ENCODE data around the gene MIB2.
"Not testable (repeated sequence)": the region's sequence is repeated elsewhere in the genome, so short reads cannot be mapped to it uniquely, and the experiment has no call there.

Gene MIB2

DNA sequence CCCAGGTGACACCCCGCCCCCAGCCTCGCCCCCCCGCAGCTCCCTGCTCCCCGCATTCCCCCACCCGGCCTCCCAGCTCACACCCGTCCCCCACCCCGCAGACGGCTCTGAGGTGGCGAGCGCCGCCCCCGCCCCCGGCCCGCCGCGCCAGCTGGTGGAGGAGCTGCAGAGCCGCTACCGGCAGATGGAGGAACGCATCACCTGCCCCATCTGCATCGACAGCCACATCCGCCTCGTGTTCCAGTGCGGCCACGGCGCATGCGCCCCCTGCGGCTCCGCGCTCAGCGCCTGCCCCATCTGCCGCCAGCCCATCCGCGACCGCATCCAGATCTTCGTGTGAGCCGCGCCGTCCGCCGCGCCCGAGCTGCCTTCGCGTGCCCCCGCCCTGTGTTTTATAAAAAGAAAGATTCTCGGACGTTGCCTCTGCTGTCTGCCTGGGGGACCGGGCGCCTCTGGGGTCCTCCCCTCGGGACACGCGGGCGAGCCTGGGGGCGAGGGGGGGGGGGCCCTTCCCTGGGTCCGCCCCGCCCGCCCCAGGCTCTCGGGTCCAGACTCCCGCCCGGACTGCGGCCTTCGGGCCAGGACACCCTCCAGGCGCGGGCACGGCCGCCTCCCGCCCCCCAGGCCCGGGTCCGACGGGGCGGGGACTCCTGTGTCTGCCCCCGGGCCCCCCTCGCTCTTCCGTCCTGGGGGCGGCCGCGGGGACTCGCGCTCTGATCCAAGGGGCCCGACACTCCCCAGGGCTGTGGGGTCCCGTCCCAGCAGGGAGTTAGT lies 15.1 kb downstream of the MIB2 start:
- no peak overlapping the region for H3K4me3 ChIP-seq (ENCODE audit: low read depth, low read length)
- TF ChIP-seq, protein P1, sequence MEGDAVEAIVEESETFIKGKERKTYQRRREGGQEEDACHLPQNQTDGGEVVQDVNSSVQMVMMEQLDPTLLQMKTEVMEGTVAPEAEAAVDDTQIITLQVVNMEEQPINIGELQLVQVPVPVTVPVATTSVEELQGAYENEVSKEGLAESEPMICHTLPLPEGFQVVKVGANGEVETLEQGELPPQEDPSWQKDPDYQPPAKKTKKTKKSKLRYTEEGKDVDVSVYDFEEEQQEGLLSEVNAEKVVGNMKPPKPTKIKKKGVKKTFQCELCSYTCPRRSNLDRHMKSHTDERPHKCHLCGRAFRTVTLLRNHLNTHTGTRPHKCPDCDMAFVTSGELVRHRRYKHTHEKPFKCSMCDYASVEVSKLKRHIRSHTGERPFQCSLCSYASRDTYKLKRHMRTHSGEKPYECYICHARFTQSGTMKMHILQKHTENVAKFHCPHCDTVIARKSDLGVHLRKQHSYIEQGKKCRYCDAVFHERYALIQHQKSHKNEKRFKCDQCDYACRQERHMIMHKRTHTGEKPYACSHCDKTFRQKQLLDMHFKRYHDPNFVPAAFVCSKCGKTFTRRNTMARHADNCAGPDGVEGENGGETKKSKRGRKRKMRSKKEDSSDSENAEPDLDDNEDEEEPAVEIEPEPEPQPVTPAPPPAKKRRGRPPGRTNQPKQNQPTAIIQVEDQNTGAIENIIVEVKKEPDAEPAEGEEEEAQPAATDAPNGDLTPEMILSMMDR (IDR thresholded peaks at IDR 0.05; ENCODE audit: low read depth, low read length, missing control alignments): no peak
- peak; percentile 16 for DNase-seq (ENCODE audit: low read depth)
- in situ Hi-C loops (cut with HindIII; ENCODE audit: low sequenced_read_pairs): no loop called here

DNA sequence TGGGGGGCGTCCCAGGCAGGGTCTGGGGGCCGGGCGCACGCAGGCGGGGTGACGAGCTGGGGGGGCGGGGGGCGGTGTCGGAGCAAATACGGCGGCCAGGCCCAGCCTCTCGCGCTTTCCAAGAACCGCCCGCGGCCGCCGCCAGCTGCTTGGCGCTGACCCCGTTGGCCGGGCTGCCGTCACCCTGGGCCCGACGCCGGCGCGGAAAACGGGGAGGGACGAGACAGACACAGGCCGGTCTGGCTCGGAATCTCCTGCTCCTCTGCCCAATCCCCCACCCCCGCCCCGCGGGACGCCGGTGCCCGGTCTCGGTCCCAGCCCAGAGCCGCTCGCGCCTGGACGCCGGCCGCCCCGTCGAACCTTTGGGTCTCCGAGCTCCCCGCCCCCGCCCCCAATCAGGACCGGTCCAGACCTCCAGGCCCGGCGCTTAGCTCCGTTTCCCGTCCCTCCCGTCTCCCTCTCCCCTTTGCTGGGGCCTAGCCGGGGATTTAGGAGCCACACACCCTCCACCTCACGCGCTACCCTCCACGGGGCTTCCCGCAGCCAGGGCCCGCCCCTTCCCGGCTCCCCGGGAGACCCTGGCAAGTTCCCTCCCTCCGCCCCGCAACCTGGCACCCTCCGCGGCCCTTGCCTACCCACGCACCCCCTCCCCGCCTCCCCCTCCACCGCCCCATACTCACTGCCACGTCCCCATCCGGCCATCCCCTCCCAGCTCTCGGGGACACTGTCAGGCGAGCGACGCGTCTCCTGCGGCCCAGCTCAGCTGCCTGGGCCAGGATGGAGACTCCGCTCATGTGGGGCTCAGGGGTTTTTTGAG lies 15.9 kb downstream of the MIB2 start:
- H3K4me3 ChIP-seq (ENCODE audit: low read depth, low read length): no peak overlapping the region
- in situ Hi-C loops (cut with HindIII; ENCODE audit: low sequenced_read_pairs): no loop called here
- TF ChIP-seq, protein P1 (IDR thresholded peaks at IDR 0.05; ENCODE audit: low read depth, low read length, missing control alignments): no peak
- DNase-seq (ENCODE audit: low read depth): no peak

DNA sequence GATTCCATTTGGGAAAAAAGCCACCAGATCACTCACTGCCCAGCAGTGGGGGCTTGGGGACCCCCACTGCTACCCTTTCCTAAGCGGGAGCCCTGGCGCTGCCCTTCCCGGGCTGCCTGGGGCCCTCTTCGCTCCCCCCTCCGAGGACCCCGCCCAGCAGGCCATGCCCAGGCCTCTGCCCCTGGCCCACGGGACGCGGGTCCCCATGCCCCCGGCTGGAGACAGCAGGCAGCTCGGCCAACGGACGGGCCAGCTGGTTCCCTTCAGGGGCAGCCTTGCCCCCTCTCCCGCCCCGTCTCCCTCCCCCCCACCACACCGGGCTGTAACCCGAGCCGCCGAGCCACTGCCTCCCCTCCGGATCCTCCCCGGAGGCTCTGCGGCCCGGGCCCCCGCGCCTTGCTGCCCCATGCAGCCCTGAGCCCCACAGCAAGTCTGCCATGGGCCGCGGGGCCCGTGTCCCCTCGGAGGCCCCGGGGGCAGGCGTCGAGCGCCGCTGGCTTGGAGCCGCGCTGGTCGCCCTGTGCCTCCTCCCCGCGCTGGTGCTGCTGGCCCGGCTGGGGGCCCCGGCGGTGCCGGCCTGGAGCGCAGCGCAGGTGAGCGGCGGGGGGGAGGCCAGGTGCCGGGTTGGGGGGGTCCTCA lies 16.6 kb downstream of the MIB2 start, which contains the start of gene MMP23B:
MMP23B (plus strand) TSS at position 392 of the 639 bp plus-strand sequence; CDS start at position 438, 46 bp downstream.
- H3K4me3 ChIP-seq (ENCODE audit: low read depth, low read length): no peak within 1 kb of the TSS
- DNase-seq (ENCODE audit: low read depth): no peak
- TF ChIP-seq, protein P1 (IDR thresholded peaks at IDR 0.05; ENCODE audit: low read depth, low read length, missing control alignments): no peak
- in situ Hi-C loops (cut with HindIII; ENCODE audit: low sequenced_read_pairs): no loop called here

DNA sequence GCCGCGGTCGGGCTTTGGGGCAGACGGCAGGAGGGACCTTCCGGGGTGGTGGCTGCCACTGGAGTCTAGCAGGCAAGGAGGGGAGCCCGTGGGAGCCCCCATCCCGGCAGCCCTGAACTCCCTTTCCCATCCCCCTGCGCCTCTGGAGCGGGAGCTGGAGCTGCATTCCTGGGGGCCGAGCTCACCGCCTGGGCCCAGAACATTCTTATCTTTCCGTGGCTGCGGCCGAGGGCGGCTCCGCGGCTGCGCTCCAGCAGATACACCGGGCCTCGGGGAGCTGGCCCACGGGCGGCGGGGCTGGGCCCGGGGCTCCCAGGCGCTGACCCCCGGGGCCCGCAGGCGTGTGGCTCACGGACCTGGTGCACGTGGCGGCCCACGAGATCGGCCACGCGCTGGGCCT lies 18.1 kb downstream of the MIB2 start:
- in situ Hi-C loops (cut with HindIII; ENCODE audit: low sequenced_read_pairs): not testable (repeated sequence)

DNA sequence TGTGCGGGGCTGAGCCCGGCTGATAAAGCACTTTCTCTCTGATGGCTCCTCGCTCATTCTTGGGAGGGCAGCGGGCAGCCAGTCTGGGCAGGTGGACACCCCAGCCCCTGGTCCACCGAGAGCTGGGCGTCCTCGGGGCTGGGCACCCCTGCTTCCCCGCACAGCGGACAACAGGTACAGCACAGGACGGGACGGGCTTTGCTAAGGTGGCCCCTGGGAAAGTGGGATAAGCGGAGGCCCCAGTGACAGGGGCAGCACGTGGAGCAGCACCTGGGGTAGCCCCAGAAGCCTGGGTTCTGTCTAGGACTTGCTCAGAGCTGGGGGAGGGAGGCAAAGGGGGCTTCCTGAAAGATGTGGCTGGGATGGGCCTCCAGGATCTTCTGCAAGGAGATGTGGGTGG lies 19.3 kb downstream of the MIB2 start:
- in situ Hi-C loops (cut with HindIII; ENCODE audit: low sequenced_read_pairs); DNase-seq (ENCODE audit: low read depth); H3K4me3 ChIP-seq (ENCODE audit: low read depth, low read length): not testable (repeated sequence)

More for the DNA sequence above, 18.1 kb downstream of the MIB2 start:
- H3K4me3 ChIP-seq (ENCODE audit: low read depth, low read length); DNase-seq (ENCODE audit: low read depth): not testable (repeated sequence)

DNA sequence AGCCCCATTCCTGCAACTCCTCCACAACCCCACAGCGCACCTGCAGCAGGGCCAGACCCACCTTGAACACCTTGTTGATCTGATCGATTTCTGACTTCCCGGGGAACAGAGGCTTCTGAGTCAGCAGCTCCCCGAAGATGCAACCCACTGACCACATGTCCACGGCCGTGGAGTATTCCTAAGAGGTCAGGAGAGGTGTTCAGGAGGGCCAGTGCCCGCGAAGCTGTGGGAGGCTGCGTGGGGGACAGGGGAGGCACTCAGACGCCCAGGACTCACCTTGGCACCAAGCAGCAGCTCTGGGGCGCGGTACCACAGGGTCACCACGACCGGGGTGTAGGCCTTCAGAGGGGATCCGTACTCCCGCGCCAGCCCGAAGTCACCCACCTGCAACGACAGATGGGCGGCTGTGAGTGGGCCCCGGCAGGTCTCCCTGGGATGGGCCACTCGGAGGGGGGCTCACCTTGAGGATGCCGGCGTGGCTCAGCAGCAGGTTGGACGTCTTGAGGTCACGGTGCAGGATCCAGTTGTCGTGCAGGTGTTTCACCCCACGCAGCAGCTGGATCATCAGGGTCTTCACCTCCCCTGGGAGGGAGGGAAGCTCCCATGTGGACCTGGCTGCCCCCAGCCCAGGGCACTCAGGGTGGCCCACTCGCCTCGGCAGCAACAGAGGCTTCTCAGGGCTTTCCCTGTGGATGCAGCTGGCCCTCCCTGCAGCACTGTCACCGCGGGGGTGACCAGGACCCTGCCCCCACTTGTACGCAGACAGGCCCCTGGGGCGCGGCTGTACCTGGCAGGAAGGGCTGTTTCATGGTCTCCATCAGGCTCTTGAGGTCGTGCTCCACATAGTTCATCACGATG lies 21.6 kb downstream of the MIB2 start:
- DNase-seq (ENCODE audit: low read depth); in situ Hi-C loops (cut with HindIII; ENCODE audit: low sequenced_read_pairs); H3K4me3 ChIP-seq (ENCODE audit: low read depth, low read length): not testable (repeated sequence)

DNA sequence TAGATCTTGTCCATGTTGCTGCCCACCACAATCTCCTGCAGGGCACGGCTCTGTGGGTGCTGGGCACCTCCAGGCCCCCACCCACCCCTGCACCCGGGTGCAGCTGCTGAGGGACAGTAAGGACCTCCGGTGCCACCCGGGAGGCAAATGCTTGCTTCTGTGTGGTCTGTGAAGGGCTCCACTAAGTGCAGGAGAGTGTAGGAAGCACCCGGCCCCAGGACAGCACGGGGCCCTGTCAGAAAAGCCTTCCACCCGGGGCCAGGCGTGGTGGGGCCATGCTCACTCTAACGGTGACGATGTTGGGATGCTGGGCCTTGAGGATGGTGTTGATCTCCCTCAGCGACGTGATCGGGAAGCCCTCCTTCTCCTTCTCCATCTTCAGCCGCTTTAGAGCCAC lies 22.2 kb downstream of the MIB2 start:
- in situ Hi-C loops (cut with HindIII; ENCODE audit: low sequenced_read_pairs); DNase-seq (ENCODE audit: low read depth): not testable (repeated sequence)

DNA sequence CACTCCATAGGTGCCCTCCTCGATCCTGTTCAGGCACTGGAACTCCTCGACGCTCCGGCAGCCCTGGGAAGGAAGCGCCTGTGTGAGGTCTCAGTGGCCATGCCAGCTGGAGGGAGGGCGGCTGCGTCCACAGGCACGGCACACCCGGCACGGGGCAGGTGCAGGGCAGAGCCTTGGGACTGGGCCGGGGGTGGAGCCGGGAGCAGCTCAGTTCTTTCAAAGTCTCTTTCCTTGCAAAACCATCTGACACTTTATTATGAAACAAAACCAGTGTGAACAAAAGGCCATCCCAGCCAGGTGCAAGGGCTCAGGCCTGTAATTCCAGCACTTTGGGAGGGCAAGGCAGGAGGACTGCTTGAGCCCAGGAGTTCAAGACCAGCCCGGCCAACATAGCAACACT lies 23.2 kb downstream of the MIB2 start:
- DNase-seq (ENCODE audit: low read depth); H3K4me3 ChIP-seq (ENCODE audit: low read depth, low read length); in situ Hi-C loops (cut with HindIII; ENCODE audit: low sequenced_read_pairs): not testable (repeated sequence)

More for the DNA sequence above, 22.2 kb downstream of the MIB2 start:
- not testable (repeated sequence) for H3K4me3 ChIP-seq (ENCODE audit: low read depth, low read length)

DNA sequence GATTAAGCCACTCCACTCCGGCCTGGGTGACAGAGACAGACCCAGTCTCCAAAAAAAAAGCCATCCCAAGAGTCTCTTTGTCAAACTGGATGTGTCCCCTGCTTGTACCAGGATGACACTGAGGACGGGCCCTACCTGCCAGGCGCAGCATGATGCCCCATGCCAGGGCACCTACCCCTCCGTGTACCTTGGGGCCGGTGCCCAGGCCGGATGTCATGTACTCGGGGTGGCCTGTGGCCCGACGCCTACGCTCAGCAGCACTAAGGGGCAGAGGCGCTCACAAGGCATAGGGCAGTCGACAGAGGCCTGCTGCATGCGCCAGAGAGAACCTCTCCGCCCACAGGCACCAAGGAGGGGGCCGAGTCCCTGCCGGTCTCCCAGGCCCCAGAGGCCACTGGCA lies 24.1 kb downstream of the MIB2 start:
- DNase-seq (ENCODE audit: low read depth); in situ Hi-C loops (cut with HindIII; ENCODE audit: low sequenced_read_pairs); H3K4me3 ChIP-seq (ENCODE audit: low read depth, low read length): not testable (repeated sequence)

DNA sequence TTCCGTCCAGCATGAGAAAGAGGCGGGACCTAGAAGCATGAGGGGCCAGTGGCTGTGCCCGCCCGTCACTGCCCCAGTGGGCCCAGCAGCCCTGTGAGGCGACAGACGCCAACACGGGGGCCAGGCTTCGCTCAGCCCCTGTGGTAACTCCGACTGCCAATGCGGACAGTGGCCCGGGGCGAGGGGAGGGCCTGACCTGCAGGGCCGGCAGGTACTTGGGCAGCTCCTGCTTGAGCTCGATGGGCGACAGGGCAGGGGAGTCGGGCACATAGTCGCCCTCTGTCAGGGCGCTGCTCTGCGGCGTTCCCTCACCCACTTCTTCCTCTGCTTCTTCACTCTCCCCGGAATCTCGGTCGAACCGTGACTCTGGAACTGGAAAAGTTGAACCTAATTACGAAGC lies 24.8 kb downstream of the MIB2 start:
- H3K4me3 ChIP-seq (ENCODE audit: low read depth, low read length); in situ Hi-C loops (cut with HindIII; ENCODE audit: low sequenced_read_pairs); DNase-seq (ENCODE audit: low read depth): not testable (repeated sequence)

DNA sequence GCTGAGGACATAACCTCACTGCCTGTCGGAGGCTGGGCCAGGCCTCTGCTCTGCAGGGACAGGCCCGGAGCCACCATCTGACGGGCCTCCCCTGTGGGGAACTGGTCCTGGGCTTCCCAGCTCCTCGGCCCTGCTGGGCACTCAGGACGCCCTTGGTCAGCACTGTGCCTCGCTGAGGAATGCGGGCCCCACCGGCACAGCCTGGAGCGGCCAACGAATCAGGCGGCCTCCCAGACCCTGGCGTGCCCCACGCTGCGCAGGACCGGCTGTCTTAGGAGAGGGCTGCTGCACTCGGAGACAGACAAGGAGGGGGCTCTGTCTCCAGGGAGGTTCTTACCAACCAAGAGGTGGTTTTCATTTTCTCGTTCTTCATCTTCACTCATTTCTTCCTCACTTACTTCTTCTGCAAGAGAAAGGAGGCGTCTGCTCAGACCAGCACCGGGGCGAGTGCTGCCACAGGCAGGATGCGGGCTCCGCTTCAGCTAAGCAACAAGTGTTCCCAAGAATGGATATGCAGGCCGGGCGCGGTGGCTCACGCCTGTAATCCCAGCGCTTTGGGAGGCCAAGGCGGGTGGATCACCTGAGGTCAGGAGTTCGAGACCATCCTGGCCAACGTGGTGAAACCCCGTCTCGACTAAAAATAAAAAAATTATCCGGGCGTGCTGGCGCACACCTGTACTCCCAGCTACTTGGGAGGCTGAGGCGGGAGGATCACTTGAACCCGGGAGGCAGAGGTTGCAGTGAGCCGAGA lies 25.6 kb downstream of the MIB2 start:
- in situ Hi-C loops (cut with HindIII; ENCODE audit: low sequenced_read_pairs); DNase-seq (ENCODE audit: low read depth): not testable (repeated sequence)

DNA sequence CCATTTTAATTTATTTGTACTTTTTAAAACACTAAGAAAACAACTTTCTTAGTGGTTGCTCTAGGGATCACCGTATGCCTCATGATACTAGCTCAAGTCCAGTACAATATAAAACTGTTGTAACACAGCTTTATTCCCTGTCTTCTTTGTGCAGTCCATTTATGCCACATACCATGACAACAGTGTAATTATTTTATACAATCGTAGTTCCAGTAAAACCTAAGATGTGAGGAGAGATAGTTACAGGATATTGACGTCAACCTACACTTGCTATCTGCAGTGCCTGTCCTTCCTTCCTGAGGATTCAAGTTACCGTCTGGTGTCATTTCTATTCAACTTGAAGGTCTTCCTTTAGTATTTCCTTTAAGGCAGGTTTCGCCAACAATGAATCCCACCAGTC lies 31.0 kb downstream of the MIB2 start:
- H3K4me3 ChIP-seq (ENCODE audit: low read depth, low read length); DNase-seq (ENCODE audit: low read depth); in situ Hi-C loops (cut with HindIII; ENCODE audit: low sequenced_read_pairs): not testable (repeated sequence)

More for the DNA sequence above, 25.6 kb downstream of the MIB2 start:
- H3K4me3 ChIP-seq (ENCODE audit: low read depth, low read length): not testable (repeated sequence)
